HUDEP-2 (cell line): ENCODE results near the gene TBPL1.
A peak's percentile ranks its signal among the peaks of the same experiment; 100 is the strongest.
"Not testable (repeated sequence)": the region's sequence is repeated elsewhere in the genome, so short reads cannot be mapped to it uniquely, and the experiment has no call there.

Experiments used
- DNase-seq, 76 experiments: peaks; one replicate each; lab custom pipeline; 2025; ENCODE audit not compliant: unreplicated experiment in 76 of 76; lab: John Stamatoyannopoulos, UW

The TBPL1 gene

GRCh38 chr6:133951881-133952814 lies 876 bp upstream of the TBPL1 start:
- DNase-seq, result peak in 25 of 76 experiments; percentile 20 to 59 (median 36)

GRCh38 chr6:133953634-133954415 lies 801 bp downstream of the TBPL1 start:
- peak in 8 of 76 experiments; percentile 15 to 58 (median 36) for DNase-seq

GRCh38 chr6:133954657-133955576 lies 1.9 kb downstream of the TBPL1 start:
- DNase-seq, result peak in 9 of 76 experiments; percentile 29 to 63 (median 44)

- no peak for DNase-seq
These were observed 2.8 kb downstream of the TBPL1 start for GRCh38 chr6:133955582-133956415.

GRCh38 chr6:133956416-133957049 lies 3.5 kb downstream of the TBPL1 start:
- peak in 3 of 76 experiments; percentile 38 to 51 (median 42) for DNase-seq

GRCh38 chr6:133957227-133957626 lies 4.2 kb downstream of the TBPL1 start:
- DNase-seq, result peak in 6 of 76 experiments; percentile 45 to 64 (median 52)

- DNase-seq, result peak in 73 of 76 experiments; percentile 21 to 97 (median 75)
These were observed 4.8 kb downstream of the TBPL1 start for GRCh38 chr6:133957780-133958242.

GRCh38 chr6:133958791-133959190 lies 5.8 kb downstream of the TBPL1 start:
- DNase-seq, result peak in 6 of 76 experiments; percentile 12 to 33 (median 22)

GRCh38 chr6:133959667-133960368 lies 6.8 kb downstream of the TBPL1 start:
- DNase-seq, result peak in 12 of 76 experiments; percentile 25 to 72 (median 42)

GRCh38 chr6:133961831-133962230 lies 8.8 kb downstream of the TBPL1 start:
- no peak for DNase-seq

GRCh38 chr6:133964052-133964451 lies 11.0 kb downstream of the TBPL1 start:
- DNase-seq, result no peak

- DNase-seq, result no peak
These were observed 11.7 kb downstream of the TBPL1 start for GRCh38 chr6:133964702-133965101.

- no peak for DNase-seq
These were observed 12.9 kb downstream of the TBPL1 start for GRCh38 chr6:133965817-133966360.

GRCh38 chr6:133966654-133967329 lies 13.8 kb downstream of the TBPL1 start:
- DNase-seq, result peak in 1 of 76 experiments; percentile 19

- DNase-seq, result no peak
These were observed 14.3 kb downstream of the TBPL1 start for GRCh38 chr6:133967347-133967746.

GRCh38 chr6:133967835-133968234 lies 14.8 kb downstream of the TBPL1 start:
- not testable (repeated sequence) for DNase-seq

GRCh38 chr6:133969285-133969920 lies 16.4 kb downstream of the TBPL1 start:
- DNase-seq, result no peak
